Measurements from ENCODE around the gene DTNA. TPM values are rescaled to one million over a fixed set of nuclear protein-coding genes. Genes with fewer than 3 reads are reported as not detected.

Gene DTNA
- total and polyA plus RNA-seq, 2 of the 8 experiments (the other 6 are each of a cell fraction or from before 2014, with no cell fraction given): 30.2 to 32.7 TPM

GRCh38 chr18:34918856-34919255 is 208.8 kb downstream of the DTNA start (continued):
- TF ChIP-seq RNF2 (IDR thresholded peaks at IDR 0.05; ENCODE audit: borderline replicate concordance, low read depth, low read length, missing control alignments, poor library complexity, severe bottlenecking) (no peak), PHF8 (conservative IDR thresholded peaks at IDR 0.05; ENCODE audit: low read depth, low read length) (no peak)
